Brain microvascular endothelial cell (primary cell): ENCODE results near the gene ARVCF.

ENCODE experiments used
- DNase-seq: peaks from one replicate; pipeline ENCODE4 v3.0.0-alpha.2; 2020
- H3K27ac ChIP-seq: fragments of 250-450 bp; sonication (Bioruptor Pico); 2 replicates; pipeline ENCODE4 v1.5.1; 2020; ENCODE audit warnings: mild to moderate bottlenecking, moderate library complexity
- H3K27me3 ChIP-seq: fragments of 250-450 bp; sonication (Bioruptor Pico); replicated peaks from 2 replicates; pipeline ENCODE4 v1.5.1; 2020; ENCODE audit warnings: mild to moderate bottlenecking
- H3K36me3 ChIP-seq: fragments of 250-450 bp; sonication (Bioruptor Pico); replicated peaks from 2 replicates; pipeline ENCODE4 v1.5.1; 2020; ENCODE audit warnings: mild to moderate bottlenecking
- H3K4me3 ChIP-seq: 2 replicates; pipeline ENCODE4 v1.5.1; 2011; ENCODE audit warnings: low read depth, mild to moderate bottlenecking, control low read depth, low read length, moderate library complexity
- in situ Hi-C: cut with HindIII; loops from 2 replicates; pipeline ENCODE4 v1.10.0; 2017; ENCODE audit warnings: low sequenced_read_pairs, low pct_ligation_motif_present
- TF ChIP-seq, protein P1 (sequence below): IDR thresholded peaks from 2 replicates; pipeline ENCODE4 v1.5.1; 2011; ENCODE audit warnings: low read depth, mild to moderate bottlenecking, moderate library complexity, low read length, control low read depth, inconsistent platforms; ENCODE audit errors: missing control alignments

Gene ARVCF

DNA sequence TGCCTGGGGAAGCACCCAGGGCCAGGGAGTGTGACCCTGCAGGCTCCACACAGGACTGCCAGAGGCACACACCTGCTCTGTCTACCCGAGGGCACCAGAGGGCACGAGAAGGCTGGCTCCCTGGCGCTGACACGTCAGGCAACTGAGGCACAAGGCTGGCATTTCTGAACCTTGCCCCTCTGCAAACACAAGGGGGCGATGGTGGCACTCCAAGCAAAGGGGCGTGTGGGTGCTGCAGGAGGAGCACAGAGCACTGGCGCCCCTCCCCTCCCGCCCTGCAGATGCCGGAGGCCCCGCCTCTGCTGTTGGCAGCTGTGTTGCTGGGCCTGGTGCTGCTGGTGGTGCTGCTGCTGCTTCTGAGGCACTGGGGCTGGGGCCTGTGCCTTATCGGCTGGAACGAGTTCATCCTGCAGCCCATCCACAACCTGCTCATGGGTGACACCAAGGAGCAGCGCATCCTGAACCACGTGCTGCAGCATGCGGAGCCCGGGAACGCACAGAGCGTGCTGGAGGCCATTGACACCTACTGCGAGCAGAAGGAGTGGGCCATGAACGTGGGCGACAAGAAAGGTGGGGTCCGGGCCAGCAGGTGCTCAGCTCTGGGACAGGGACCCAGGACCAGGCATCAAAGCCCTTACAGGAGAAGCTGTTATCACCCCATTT lies 54.2 kb downstream of the ARVCF start:
- H3K27ac ChIP-seq = no peak overlapping the region
- TF ChIP-seq, protein P1, sequence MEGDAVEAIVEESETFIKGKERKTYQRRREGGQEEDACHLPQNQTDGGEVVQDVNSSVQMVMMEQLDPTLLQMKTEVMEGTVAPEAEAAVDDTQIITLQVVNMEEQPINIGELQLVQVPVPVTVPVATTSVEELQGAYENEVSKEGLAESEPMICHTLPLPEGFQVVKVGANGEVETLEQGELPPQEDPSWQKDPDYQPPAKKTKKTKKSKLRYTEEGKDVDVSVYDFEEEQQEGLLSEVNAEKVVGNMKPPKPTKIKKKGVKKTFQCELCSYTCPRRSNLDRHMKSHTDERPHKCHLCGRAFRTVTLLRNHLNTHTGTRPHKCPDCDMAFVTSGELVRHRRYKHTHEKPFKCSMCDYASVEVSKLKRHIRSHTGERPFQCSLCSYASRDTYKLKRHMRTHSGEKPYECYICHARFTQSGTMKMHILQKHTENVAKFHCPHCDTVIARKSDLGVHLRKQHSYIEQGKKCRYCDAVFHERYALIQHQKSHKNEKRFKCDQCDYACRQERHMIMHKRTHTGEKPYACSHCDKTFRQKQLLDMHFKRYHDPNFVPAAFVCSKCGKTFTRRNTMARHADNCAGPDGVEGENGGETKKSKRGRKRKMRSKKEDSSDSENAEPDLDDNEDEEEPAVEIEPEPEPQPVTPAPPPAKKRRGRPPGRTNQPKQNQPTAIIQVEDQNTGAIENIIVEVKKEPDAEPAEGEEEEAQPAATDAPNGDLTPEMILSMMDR = peak; percentile 81
- H3K27me3 ChIP-seq = no peaks in the 10 kb centered on the region

GRCh38 chr22:19961868-19962245 lies 54.8 kb downstream of the ARVCF start:
- DNase-seq = no peak
- in situ Hi-C loops = no loop called here
- no peaks in the 10 kb centered on the region for H3K27me3 ChIP-seq
- no peak overlapping the region for H3K4me3 ChIP-seq
- no peak overlapping the region for H3K27ac ChIP-seq
- TF ChIP-seq, protein P1 = no peak
- H3K36me3 ChIP-seq = peaks cover 15% of the 10 kb centered on the region

More for the DNA sequence above, 54.2 kb downstream of the ARVCF start:
- Histone ChIP-seq H3K36me3 (peaks cover 20% of the 10 kb centered on the region), H3K4me3 (no peak overlapping the region)
- in situ Hi-C loops = no loop called here
- peak; percentile 68 for DNase-seq

- H3K27me3 ChIP-seq = no peaks in the 10 kb centered on the region
- in situ Hi-C loops = no loop called here
- H3K36me3 ChIP-seq = peaks cover 13% of the 10 kb centered on the region
- no peak overlapping the region for H3K27ac ChIP-seq
- no peak for DNase-seq
- TF ChIP-seq, protein P1 = no peak
- H3K4me3 ChIP-seq = no peak overlapping the region
Observed at GRCh38 chr22:19961201-19961580, 55.4 kb downstream of the ARVCF start.

DNA sequence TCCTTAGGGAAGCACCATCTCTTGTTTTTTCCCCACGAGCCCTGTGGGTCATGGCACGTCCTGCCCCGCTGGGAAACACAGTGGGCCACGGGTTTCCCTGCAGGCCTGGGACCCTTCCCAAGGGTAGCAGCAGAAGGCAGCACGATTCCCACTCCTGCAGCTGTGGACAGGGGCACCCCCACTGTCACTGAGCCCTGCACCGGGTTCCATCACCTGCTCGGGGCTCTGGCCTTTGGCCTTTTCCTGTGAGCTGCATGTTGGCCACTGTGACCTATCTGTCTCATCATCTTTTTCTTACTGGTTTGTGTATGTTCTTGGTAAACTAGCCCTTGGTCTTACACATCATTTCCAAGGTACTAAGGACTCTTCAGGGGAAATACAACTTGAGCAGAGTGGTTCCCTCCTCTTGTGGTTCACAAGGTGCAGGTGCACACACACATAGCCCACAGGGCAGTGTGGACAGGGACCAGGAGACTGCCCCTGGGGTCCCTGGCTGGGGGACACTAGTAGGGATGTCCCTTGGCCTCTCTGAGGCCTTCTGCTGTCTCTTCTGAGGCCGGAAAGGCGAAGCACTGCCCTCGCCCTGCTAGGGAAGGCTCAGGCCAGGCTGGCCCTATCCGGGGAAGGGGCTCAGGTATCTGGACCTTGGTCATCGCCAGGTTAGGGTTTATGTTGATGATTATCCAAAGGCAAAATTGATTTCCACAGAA lies 56.0 kb downstream of the ARVCF start:
- in situ Hi-C loops = no loop called here
- Histone ChIP-seq H3K4me3 (no peak overlapping the region), H3K27ac (no peak overlapping the region), H3K27me3 (no peaks in the 10 kb centered on the region), H3K36me3 (peaks cover 13% of the 10 kb centered on the region)
- no peak for DNase-seq
- TF ChIP-seq, protein P1 = no peak

- DNase-seq = no peak
- no peak overlapping the region for H3K27ac ChIP-seq
- TF ChIP-seq, protein P1 = no peak
- in situ Hi-C loops = no loop called here
- H3K36me3 ChIP-seq = peaks cover 13% of the 10 kb centered on the region
- H3K4me3 ChIP-seq = peak overlapping the region; percentile 24
- no peaks in the 10 kb centered on the region for H3K27me3 ChIP-seq
Observed at GRCh38 chr22:19959587-19960490, 56.8 kb downstream of the ARVCF start.
